ENCODE data around the gene YTHDC2. TPM values are rescaled to one million over a fixed set of nuclear protein-coding genes. Genes with fewer than 3 reads are reported as not detected.

Gene YTHDC2
- total and polyA plus RNA-seq, 4 donors, result 6.2 to 32.9 (median 14.8) TPM

DNA sequence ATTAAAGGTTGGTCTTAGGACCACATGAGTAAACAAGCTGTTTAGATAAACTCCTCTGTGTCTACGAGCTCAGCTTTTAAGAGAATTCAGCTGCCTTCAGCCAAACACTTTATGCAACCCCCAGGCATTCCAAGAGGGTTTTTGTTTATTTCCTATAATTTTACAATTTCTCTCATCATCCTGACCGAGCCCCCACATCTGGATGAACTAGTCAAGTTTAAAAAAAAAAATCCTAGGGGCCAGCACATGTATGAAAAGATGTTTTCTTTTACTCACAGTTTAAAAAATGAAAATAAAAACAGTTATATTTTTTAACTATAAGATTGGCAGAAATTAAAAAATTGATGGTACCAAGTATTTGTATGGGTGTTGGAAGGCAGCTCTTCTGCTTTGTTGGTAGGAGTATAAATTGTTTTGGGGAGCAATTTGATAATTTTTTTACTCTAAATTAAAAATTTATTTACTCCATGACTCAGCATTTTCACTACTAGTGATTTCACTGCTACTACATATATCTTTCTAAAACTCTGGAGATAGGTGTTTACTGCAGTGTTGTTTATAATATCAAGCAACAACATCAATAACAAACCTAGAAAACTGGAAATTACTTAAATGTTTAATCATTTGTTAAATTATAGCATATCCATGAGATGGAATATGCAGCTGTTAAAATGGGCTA lies 18.1 kb downstream of the YTHDC2 start:
- Histone ChIP-seq H3K36me3 (ENCODE audit: control insufficient read depth in 4 of 4, insufficient read depth in 3 of 4, low read depth in 1 of 4, low read length in 3 of 4) (peaks cover 0 to 18% (median 13%) of the 10 kb centered on the region in 4 donors), H3K9ac (ENCODE audit: low read depth in 1 of 2, low read length in 2 of 2) (no peak overlapping the region), H3K27me3 (ENCODE audit: control insufficient read depth in 4 of 4, insufficient read depth in 4 of 4, low read length in 3 of 4) (no peaks in the 10 kb centered on the region), H3K4me3 (ENCODE audit: low read depth in 1 of 3, low read length in 3 of 3) (no peak overlapping the region), H3K27ac (ENCODE audit: low read depth in 1 of 2, low read length in 2 of 2) (no peak overlapping the region), H3K9me3 (ENCODE audit: control insufficient read depth in 4 of 4, low read length in 3 of 4) (no peaks in the 10 kb centered on the region), H3K4me1 (ENCODE audit: control insufficient read depth in 4 of 4, insufficient read depth in 4 of 4, low read length in 3 of 4) (no peaks in the 10 kb centered on the region)
- no peak for TF ChIP-seq JUND (IDR thresholded peaks at IDR 0.05)
- TF ChIP-seq FOXA2 (IDR thresholded peaks at IDR 0.05), result no peak
- TF ChIP-seq RXRA (IDR thresholded peaks at IDR 0.05), result no peak
- no peak for TF ChIP-seq EGR1 (IDR thresholded peaks at IDR 0.05; ENCODE audit: low read depth in 2 of 2)
- TF ChIP-seq, protein P1, sequence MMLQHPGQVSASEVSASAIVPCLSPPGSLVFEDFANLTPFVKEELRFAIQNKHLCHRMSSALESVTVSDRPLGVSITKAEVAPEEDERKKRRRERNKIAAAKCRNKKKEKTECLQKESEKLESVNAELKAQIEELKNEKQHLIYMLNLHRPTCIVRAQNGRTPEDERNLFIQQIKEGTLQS (IDR thresholded peaks at IDR 0.05), result no peak
- no peak for TF ChIP-seq TAF1 (conservative IDR thresholded peaks at IDR 0.05)
- TF ChIP-seq SP1 (IDR thresholded peaks at IDR 0.05), result no peak
- TF ChIP-seq HNF4G (IDR thresholded peaks at IDR 0.05), result no peak
- TF ChIP-seq YY1 (IDR thresholded peaks at IDR 0.05), result no peak
- TF ChIP-seq, protein P2, sequence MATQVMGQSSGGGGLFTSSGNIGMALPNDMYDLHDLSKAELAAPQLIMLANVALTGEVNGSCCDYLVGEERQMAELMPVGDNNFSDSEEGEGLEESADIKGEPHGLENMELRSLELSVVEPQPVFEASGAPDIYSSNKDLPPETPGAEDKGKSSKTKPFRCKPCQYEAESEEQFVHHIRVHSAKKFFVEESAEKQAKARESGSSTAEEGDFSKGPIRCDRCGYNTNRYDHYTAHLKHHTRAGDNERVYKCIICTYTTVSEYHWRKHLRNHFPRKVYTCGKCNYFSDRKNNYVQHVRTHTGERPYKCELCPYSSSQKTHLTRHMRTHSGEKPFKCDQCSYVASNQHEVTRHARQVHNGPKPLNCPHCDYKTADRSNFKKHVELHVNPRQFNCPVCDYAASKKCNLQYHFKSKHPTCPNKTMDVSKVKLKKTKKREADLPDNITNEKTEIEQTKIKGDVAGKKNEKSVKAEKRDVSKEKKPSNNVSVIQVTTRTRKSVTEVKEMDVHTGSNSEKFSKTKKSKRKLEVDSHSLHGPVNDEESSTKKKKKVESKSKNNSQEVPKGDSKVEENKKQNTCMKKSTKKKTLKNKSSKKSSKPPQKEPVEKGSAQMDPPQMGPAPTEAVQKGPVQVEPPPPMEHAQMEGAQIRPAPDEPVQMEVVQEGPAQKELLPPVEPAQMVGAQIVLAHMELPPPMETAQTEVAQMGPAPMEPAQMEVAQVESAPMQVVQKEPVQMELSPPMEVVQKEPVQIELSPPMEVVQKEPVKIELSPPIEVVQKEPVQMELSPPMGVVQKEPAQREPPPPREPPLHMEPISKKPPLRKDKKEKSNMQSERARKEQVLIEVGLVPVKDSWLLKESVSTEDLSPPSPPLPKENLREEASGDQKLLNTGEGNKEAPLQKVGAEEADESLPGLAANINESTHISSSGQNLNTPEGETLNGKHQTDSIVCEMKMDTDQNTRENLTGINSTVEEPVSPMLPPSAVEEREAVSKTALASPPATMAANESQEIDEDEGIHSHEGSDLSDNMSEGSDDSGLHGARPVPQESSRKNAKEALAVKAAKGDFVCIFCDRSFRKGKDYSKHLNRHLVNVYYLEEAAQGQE (IDR thresholded peaks at IDR 0.05), result no peak
- no peak for TF ChIP-seq RAD21 (IDR thresholded peaks at IDR 0.05)
- no peak for TF ChIP-seq HNF4A (conservative IDR thresholded peaks at IDR 0.05)
- no peak for TF ChIP-seq NR2F2 (IDR thresholded peaks at IDR 0.05)
- no peak for TF ChIP-seq FOXA1 (IDR thresholded peaks at IDR 0.05)
- TF ChIP-seq, protein P3, sequence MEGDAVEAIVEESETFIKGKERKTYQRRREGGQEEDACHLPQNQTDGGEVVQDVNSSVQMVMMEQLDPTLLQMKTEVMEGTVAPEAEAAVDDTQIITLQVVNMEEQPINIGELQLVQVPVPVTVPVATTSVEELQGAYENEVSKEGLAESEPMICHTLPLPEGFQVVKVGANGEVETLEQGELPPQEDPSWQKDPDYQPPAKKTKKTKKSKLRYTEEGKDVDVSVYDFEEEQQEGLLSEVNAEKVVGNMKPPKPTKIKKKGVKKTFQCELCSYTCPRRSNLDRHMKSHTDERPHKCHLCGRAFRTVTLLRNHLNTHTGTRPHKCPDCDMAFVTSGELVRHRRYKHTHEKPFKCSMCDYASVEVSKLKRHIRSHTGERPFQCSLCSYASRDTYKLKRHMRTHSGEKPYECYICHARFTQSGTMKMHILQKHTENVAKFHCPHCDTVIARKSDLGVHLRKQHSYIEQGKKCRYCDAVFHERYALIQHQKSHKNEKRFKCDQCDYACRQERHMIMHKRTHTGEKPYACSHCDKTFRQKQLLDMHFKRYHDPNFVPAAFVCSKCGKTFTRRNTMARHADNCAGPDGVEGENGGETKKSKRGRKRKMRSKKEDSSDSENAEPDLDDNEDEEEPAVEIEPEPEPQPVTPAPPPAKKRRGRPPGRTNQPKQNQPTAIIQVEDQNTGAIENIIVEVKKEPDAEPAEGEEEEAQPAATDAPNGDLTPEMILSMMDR (IDR thresholded peaks at IDR 0.05; ENCODE audit: low read depth, low read length, missing input control), result no peak
- TF ChIP-seq, protein P4, sequence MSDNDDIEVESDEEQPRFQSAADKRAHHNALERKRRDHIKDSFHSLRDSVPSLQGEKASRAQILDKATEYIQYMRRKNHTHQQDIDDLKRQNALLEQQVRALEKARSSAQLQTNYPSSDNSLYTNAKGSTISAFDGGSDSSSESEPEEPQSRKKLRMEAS (IDR thresholded peaks at IDR 0.05), result no peak
- TF ChIP-seq, protein P5, sequence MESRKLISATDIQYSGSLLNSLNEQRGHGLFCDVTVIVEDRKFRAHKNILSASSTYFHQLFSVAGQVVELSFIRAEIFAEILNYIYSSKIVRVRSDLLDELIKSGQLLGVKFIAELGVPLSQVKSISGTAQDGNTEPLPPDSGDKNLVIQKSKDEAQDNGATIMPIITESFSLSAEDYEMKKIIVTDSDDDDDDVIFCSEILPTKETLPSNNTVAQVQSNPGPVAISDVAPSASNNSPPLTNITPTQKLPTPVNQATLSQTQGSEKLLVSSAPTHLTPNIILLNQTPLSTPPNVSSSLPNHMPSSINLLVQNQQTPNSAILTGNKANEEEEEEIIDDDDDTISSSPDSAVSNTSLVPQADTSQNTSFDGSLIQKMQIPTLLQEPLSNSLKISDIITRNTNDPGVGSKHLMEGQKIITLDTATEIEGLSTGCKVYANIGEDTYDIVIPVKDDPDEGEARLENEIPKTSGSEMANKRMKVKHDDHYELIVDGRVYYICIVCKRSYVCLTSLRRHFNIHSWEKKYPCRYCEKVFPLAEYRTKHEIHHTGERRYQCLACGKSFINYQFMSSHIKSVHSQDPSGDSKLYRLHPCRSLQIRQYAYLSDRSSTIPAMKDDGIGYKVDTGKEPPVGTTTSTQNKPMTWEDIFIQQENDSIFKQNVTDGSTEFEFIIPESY (IDR thresholded peaks at IDR 0.05), result no peak
- no peak for TF ChIP-seq GABPA (IDR thresholded peaks at IDR 0.05 in 1 of 2, conservative IDR thresholded peaks at IDR 0.05 in 1 of 2)
- WGBS, result 97% methylated on average over 2 of the region's 2 CpGs
- DNase-seq (ENCODE audit: low spot score), result no peak
